BLaER1 treated with 17β-estradiol and CSF1 and Interleukin-3, amounts not matched to agents 10 nM and 100 nM (cell line): Measurements from ENCODE around the gene NDUFS8.

Experiments
- H3K27ac ChIP-seq, 11 experiments: shearing (Covaris generic); formaldehyde crosslinking; 2 replicates each; pipeline ENCODE4 v1.8.1; 2022
- H3K27me3 ChIP-seq, 11 experiments: shearing (Covaris generic); formaldehyde crosslinking; 2 replicates each; pipeline ENCODE4 v1.8.1; 2022
- H3K36me3 ChIP-seq, 11 experiments: shearing (Covaris generic); formaldehyde crosslinking; 2 replicates each; pipeline ENCODE4 v1.8.1; 2022
- H3K4me1 ChIP-seq, 10 experiments: shearing (Covaris generic); formaldehyde crosslinking; 2 replicates each; pipeline ENCODE4 v1.8.1; 2022
- H3K4me2 ChIP-seq, 11 experiments: shearing (Covaris generic); formaldehyde crosslinking; 2 replicates each; pipeline ENCODE4 v1.8.1; 2022
- H3K4me3 ChIP-seq, 10 experiments: shearing (Covaris generic); formaldehyde crosslinking; 2 replicates each; pipeline ENCODE4 v1.8.1; 2022
- H3K9ac ChIP-seq, 11 experiments: shearing (Covaris generic); formaldehyde crosslinking; 2 replicates each; pipeline ENCODE4 v1.8.1; 2022
- H3K9me3 ChIP-seq, 11 experiments: shearing (Covaris generic); formaldehyde crosslinking; replicated peaks in 1 of 11; 2 replicates each; pipeline ENCODE4 v1.8.1; 2022
- H4K20me1 ChIP-seq, 11 experiments: shearing (Covaris generic); formaldehyde crosslinking; 2 replicates each; pipeline ENCODE4 v1.8.1; 2022
- Cebpa-rat ChIP-seq, 11 experiments: shearing (Covaris generic); IDR thresholded peaks; 2 replicates each; pipeline ENCODE4 v1.8.1; 2022

NDUFS8 gene

GRCh38 chr11:68048681-68049508, 18.4 kb downstream of the NDUFS8 start:
- Histone ChIP-seq H3K4me1 (peaks cover 10 to 26% (median 21%) of the 10 kb centered on the region in 10 experiments; a peak in 19 of 20 replicates), H3K9ac (no peak overlapping the region; a peak in 1 of 22 replicates), H3K4me3 (no peak overlapping the region), H4K20me1 (peaks cover 9 to 100% (median 88%) of the 10 kb centered on the region in 11 experiments), H3K27me3 (no peaks in the 10 kb centered on the region), H3K36me3 (peaks cover 90 to 100% (median 95%) of the 10 kb centered on the region in 11 experiments), H3K27ac (peak overlapping the region in 1 of 11 experiments; percentile 5; a peak in 1 of 22 replicates), H3K9me3 (no peaks in the 10 kb centered on the region), H3K4me2 (no peak overlapping the region)
- no peak for TF ChIP-seq Cebpa-rat (IDR thresholded peaks at IDR 0.05)

GRCh38 chr11:68049509-68050370, 19.3 kb downstream of the NDUFS8 start:
- peaks cover 82 to 100% (median 88%) of the 10 kb centered on the region in 11 experiments for H3K36me3 ChIP-seq
- no peak for TF ChIP-seq Cebpa-rat (IDR thresholded peaks at IDR 0.05)
- no peak overlapping the region for H3K4me2 ChIP-seq

GRCh38 chr11:68050371-68050841, 19.9 kb downstream of the NDUFS8 start:
- no peak overlapping the region for H3K4me3 ChIP-seq
- H3K9ac ChIP-seq: peak overlapping the region in 1 of 11 experiments; percentile 64; a peak in 1 of 22 replicates
- H3K27me3 ChIP-seq: no peaks in the 10 kb centered on the region
- no peak overlapping the region for H3K4me2 ChIP-seq
- TF ChIP-seq Cebpa-rat (IDR thresholded peaks at IDR 0.05): no peak
- H3K27ac ChIP-seq: no peak overlapping the region
- no peaks in the 10 kb centered on the region for H3K9me3 ChIP-seq
- H4K20me1 ChIP-seq: peaks cover 9 to 99% (median 75%) of the 10 kb centered on the region in 11 experiments; a peak in 21 of 22 replicates
- H3K36me3 ChIP-seq: peaks cover 75 to 98% (median 83%) of the 10 kb centered on the region in 11 experiments
- peaks cover 11 to 28% (median 17%) of the 10 kb centered on the region in 10 experiments; a peak in 18 of 20 replicates for H3K4me1 ChIP-seq

More at GRCh38 chr11:68049509-68050370, 19.3 kb downstream of the NDUFS8 start:
- Histone ChIP-seq H3K9me3 (no peaks in the 10 kb centered on the region), H4K20me1 (peaks cover 9 to 100% (median 79%) of the 10 kb centered on the region in 11 experiments; a peak in 21 of 22 replicates), H3K27me3 (no peaks in the 10 kb centered on the region), H3K9ac (no peak overlapping the region), H3K4me1 (peaks cover 11 to 28% (median 17%) of the 10 kb centered on the region in 10 experiments; a peak in 18 of 20 replicates), H3K4me3 (no peak overlapping the region), H3K27ac (no peak overlapping the region)

GRCh38 chr11:68051191-68052136, 21.0 kb downstream of the NDUFS8 start:
- Histone ChIP-seq H3K27ac (0 out of 22 replicates have a peak overlapping the region, but pooled peaks of 1 of the 11 experiments have one; percentile 8), H3K4me3 (no peak overlapping the region), H3K27me3 (no peaks in the 10 kb centered on the region), H3K9me3 (no peaks in the 10 kb centered on the region), H4K20me1 (peaks cover 9 to 88% (median 64%) of the 10 kb centered on the region in 11 experiments; a peak in 21 of 22 replicates), H3K4me1 (peaks cover 11 to 28% (median 17%) of the 10 kb centered on the region in 10 experiments; a peak in 18 of 20 replicates), H3K36me3 (peaks cover 65 to 87% (median 73%) of the 10 kb centered on the region in 11 experiments), H3K4me2 (peak overlapping the region in 1 of 11 experiments; percentile 54; a peak in 2 of 22 replicates), H3K9ac (peak overlapping the region in 3 of 11 experiments; percentile 3 to 64 (median 47); a peak in 6 of 22 replicates)
- no peak for TF ChIP-seq Cebpa-rat (IDR thresholded peaks at IDR 0.05)

GRCh38 chr11:68052137-68052873, 21.8 kb downstream of the NDUFS8 start:
- Histone ChIP-seq H3K4me3 (no peak overlapping the region), H3K36me3 (peaks cover 58 to 79% (median 69%) of the 10 kb centered on the region in 11 experiments), H3K27ac (0 out of 22 replicates have a peak overlapping the region, but pooled peaks of 1 of the 11 experiments have one; percentile 38), H4K20me1 (peaks cover 9 to 80% (median 58%) of the 10 kb centered on the region in 11 experiments; a peak in 21 of 22 replicates), H3K27me3 (no peaks in the 10 kb centered on the region), H3K4me2 (peak overlapping the region in 1 of 11 experiments; percentile 38; a peak in 1 of 22 replicates), H3K9ac (peak overlapping the region in 6 of 11 experiments; percentile 15 to 48 (median 34); a peak in 3 of 22 replicates), H3K4me1 (peaks cover 11 to 28% (median 17%) of the 10 kb centered on the region in 10 experiments; a peak in 18 of 20 replicates), H3K9me3 (no peaks in the 10 kb centered on the region)
- no peak for TF ChIP-seq Cebpa-rat (IDR thresholded peaks at IDR 0.05)

- no peak overlapping the region for H3K4me3 ChIP-seq
- peaks cover 11 to 28% (median 17%) of the 10 kb centered on the region in 10 experiments; a peak in 18 of 20 replicates for H3K4me1 ChIP-seq
- H3K9ac ChIP-seq: peak overlapping the region in 7 of 11 experiments; percentile 16 to 48 (median 32); a peak in 6 of 22 replicates
- H3K4me2 ChIP-seq: peak overlapping the region in 6 of 11 experiments; percentile 17 to 46 (median 40); a peak in 10 of 22 replicates
- peaks cover 9 to 72% (median 58%) of the 10 kb centered on the region in 11 experiments; a peak in 21 of 22 replicates for H4K20me1 ChIP-seq
- no peaks in the 10 kb centered on the region for H3K27me3 ChIP-seq
- H3K27ac ChIP-seq: peak overlapping the region in 4 of 11 experiments; percentile 17 to 38 (median 28); a peak in 2 of 22 replicates
- no peaks in the 10 kb centered on the region for H3K9me3 ChIP-seq
- no peak for TF ChIP-seq Cebpa-rat (IDR thresholded peaks at IDR 0.05)
- H3K36me3 ChIP-seq: peaks cover 56 to 77% (median 66%) of the 10 kb centered on the region in 11 experiments
Measured at GRCh38 chr11:68053117-68053516, 22.6 kb downstream of the NDUFS8 start.
